ENCODE measurements around the gene PDCD4.

PDCD4 gene

GRCh38 chr10:110845192-110845755 lies 26.5 kb upstream of the PDCD4 start:
- Histone ChIP-seq H2AFZ (ENCODE audit: low read length) (no peak overlapping the region), H3K4me3 (ENCODE audit: low read length) (no peak overlapping the region), H3K79me2 (ENCODE audit: low read length) (no peaks in the 10 kb centered on the region), H3K9ac (ENCODE audit: low read length) (no peak overlapping the region), H3K36me3 (replicated peaks; ENCODE audit: insufficient read depth, low read length) (no peaks in the 10 kb centered on the region), H3F3A (ENCODE audit: insufficient read depth, low read length) (peaks cover 25% of the 10 kb centered on the region), H3K4me2 (ENCODE audit: low read depth, low read length) (no peak overlapping the region), H3K9me3 (replicated peaks; ENCODE audit: insufficient read depth, low read length) (no peaks in the 10 kb centered on the region), H3K27me3 (replicated peaks; ENCODE audit: insufficient read depth, low read length) (no peaks in the 10 kb centered on the region), H3K9me2 (replicated peaks; ENCODE audit: insufficient read depth, low read length) (no peaks in the 10 kb centered on the region), H4K20me1 (ENCODE audit: insufficient read depth, low read length) (no peaks in the 10 kb centered on the region), H3K27ac (ENCODE audit: low read length) (no peak overlapping the region), H3K4me1 (ENCODE audit: low read length) (peaks cover 63% of the 10 kb centered on the region)
- TF ChIP-seq EZH2phosphoT487 (IDR thresholded peaks at IDR 0.05; ENCODE audit: low read length): no peak
- no peak for TF ChIP-seq CTCF (IDR thresholded peaks at IDR 0.05; ENCODE audit: low read length)
- TF ChIP-seq EZH2 (optimal IDR thresholded peaks at IDR 0.05; ENCODE audit: low read depth, low read length): no peak
- DNase-seq: no peak

GRCh38 chr10:110845756-110846620 lies 25.7 kb upstream of the PDCD4 start:
- no peaks in the 10 kb centered on the region for H3K27me3 ChIP-seq (replicated peaks; ENCODE audit: insufficient read depth, low read length)
- peaks cover 62% of the 10 kb centered on the region for H3K4me1 ChIP-seq (ENCODE audit: low read length)
- H3K4me3 ChIP-seq (ENCODE audit: low read length): no peak overlapping the region
- no peaks in the 10 kb centered on the region for H3K9me2 ChIP-seq (replicated peaks; ENCODE audit: insufficient read depth, low read length)
- no peak for TF ChIP-seq EZH2phosphoT487 (IDR thresholded peaks at IDR 0.05; ENCODE audit: low read length)
- no peak for TF ChIP-seq EZH2 (optimal IDR thresholded peaks at IDR 0.05; ENCODE audit: low read depth, low read length)
- TF ChIP-seq CTCF (IDR thresholded peaks at IDR 0.05; ENCODE audit: low read length): no peak
- no peaks in the 10 kb centered on the region for H3K36me3 ChIP-seq (replicated peaks; ENCODE audit: insufficient read depth, low read length)
- peaks cover 25% of the 10 kb centered on the region for H3F3A ChIP-seq (ENCODE audit: insufficient read depth, low read length)
- no peaks in the 10 kb centered on the region for H3K79me2 ChIP-seq (ENCODE audit: low read length)
- H3K9me3 ChIP-seq (replicated peaks; ENCODE audit: insufficient read depth, low read length): no peaks in the 10 kb centered on the region
- H4K20me1 ChIP-seq (ENCODE audit: insufficient read depth, low read length): no peaks in the 10 kb centered on the region
- H3K27ac ChIP-seq (ENCODE audit: low read length): no peak overlapping the region
- H3K9ac ChIP-seq (ENCODE audit: low read length): no peak overlapping the region
- H2AFZ ChIP-seq (ENCODE audit: low read length): no peak overlapping the region
- H3K4me2 ChIP-seq (ENCODE audit: low read depth, low read length): no peak overlapping the region
- no peak for DNase-seq

- no peak for DNase-seq
- TF ChIP-seq EZH2phosphoT487 (IDR thresholded peaks at IDR 0.05; ENCODE audit: low read length) (no peak), EZH2 (optimal IDR thresholded peaks at IDR 0.05; ENCODE audit: low read depth, low read length) (no peak), CTCF (IDR thresholded peaks at IDR 0.05; ENCODE audit: low read length) (no peak)
- Histone ChIP-seq H2AFZ (ENCODE audit: low read length) (no peak overlapping the region), H3K4me3 (ENCODE audit: low read length) (no peak overlapping the region), H3K27ac (ENCODE audit: low read length) (no peak overlapping the region), H3K9ac (ENCODE audit: low read length) (no peak overlapping the region), H3K79me2 (ENCODE audit: low read length) (no peaks in the 10 kb centered on the region), H3F3A (ENCODE audit: insufficient read depth, low read length) (peaks cover 20% of the 10 kb centered on the region), H3K36me3 (replicated peaks; ENCODE audit: insufficient read depth, low read length) (no peaks in the 10 kb centered on the region), H3K9me2 (replicated peaks; ENCODE audit: insufficient read depth, low read length) (no peaks in the 10 kb centered on the region), H3K27me3 (replicated peaks; ENCODE audit: insufficient read depth, low read length) (no peaks in the 10 kb centered on the region), H3K4me2 (ENCODE audit: low read depth, low read length) (no peak overlapping the region), H4K20me1 (ENCODE audit: insufficient read depth, low read length) (no peaks in the 10 kb centered on the region), H3K4me1 (ENCODE audit: low read length) (peaks cover 57% of the 10 kb centered on the region), H3K9me3 (replicated peaks; ENCODE audit: insufficient read depth, low read length) (no peaks in the 10 kb centered on the region)
Measured at GRCh38 chr10:110847374-110847773, 24.4 kb upstream of the PDCD4 start.

All from MM.1S (cell line).